Tibial nerve (tissue), 4 donors: Measurements from ENCODE around the gene CPNE7. TPM values are rescaled to one million over a fixed set of nuclear protein-coding genes. Genes with fewer than 3 reads are reported as not detected.
"Not testable (repeated sequence)": the region's sequence is repeated elsewhere in the genome, so short reads cannot be mapped to it uniquely, and the experiment has no call there.

ENCODE experiments used
- DNase-seq, 2 donors: peaks; one replicate each; pipeline ENCODE4 v3.0.0-alpha.2; 2019; ENCODE audit warnings: low spot score in 2 of 2
- H3K27ac ChIP-seq, 4 donors: fragments of 200-600 bp; sonication (generic) in 3 of 4; one replicate each; pipeline ENCODE4 v1.5.1; 2017 to 2019; ENCODE audit warnings: mild to moderate bottlenecking in 1 of 4
- H3K27me3 ChIP-seq, 2 donors: fragments of 200-600 bp; sonication (generic) in 1 of 2; one replicate each; pipeline versions ENCODE4 v1.5.1 to v1.6.0; 2017 to 2019
- H3K36me3 ChIP-seq, 3 donors: fragments of 200-600 bp; sonication (generic); one replicate each; pipeline ENCODE4 v1.5.1; 2018 to 2019
- H3K4me1 ChIP-seq, 4 donors: fragments of 200-600 bp; sonication (generic) in 3 of 4; one replicate each; pipeline ENCODE4 v1.5.1; 2017 to 2019
- H3K4me3 ChIP-seq, 4 donors: fragments of 200-600 bp; sonication (generic) in 3 of 4; one replicate each; pipeline ENCODE4 v1.5.1; 2017 to 2019; ENCODE audit warnings: mild to moderate bottlenecking in 1 of 4, moderate library complexity in 1 of 4
- H3K9me3 ChIP-seq, 4 donors: fragments of 200-600 bp; sonication (generic) in 3 of 4; one replicate each; pipeline ENCODE4 v1.5.1; 2017 to 2019
- CTCF ChIP-seq, 5 experiments: fragments of 200-600 bp in 3 of 5; fragments of 450-650 bp in 2 of 5; sonication (generic) in 3 of 5; IDR thresholded peaks; one replicate each; pipeline ENCODE4 v1.5.1; 2016 to 2019; ENCODE audit warnings: antibody characterized with exemption in 5 of 5, mild to moderate bottlenecking in 3 of 5, moderate library complexity in 2 of 5
- EP300 ChIP-seq, 2 donors: sonication (generic); formaldehyde crosslinking; IDR thresholded peaks; one replicate each; pipeline ENCODE4 v1.6.1; 2017; ENCODE audit warnings: antibody characterized with exemption in 2 of 2, mild to moderate bottlenecking in 1 of 2
- POLR2A ChIP-seq, 2 donors: fragments of 450-650 bp; IDR thresholded peaks; one replicate each; pipeline ENCODE4 v1.6.1; 2017; ENCODE audit warnings: antibody characterized with exemption in 2 of 2, mild to moderate bottlenecking in 2 of 2, moderate library complexity in 2 of 2
- WGBS, 2 donors: methylation state at CpG; one replicate each; pipeline ENCODE4 v1.1.5; 2018; 5-methylcytosine and 5-hydroxymethylcytosine counted together
- total RNA-seq, 4 donors: library from RNA; depleted of rRNA; stranded (reverse); fragments of >200 nt; gene quantifications; one replicate each; pipeline ENCODE4 v1.1.0, GENCODE V29; 2016

CPNE7 gene
- total RNA-seq, 4 donors from 2014 or later: 0.90 to 10.0 (median 4.2) TPM; not detected in 1

- Histone ChIP-seq H3K27me3 (no peaks in the 10 kb centered on the region), H3K4me3 (no peak overlapping the region), H3K9me3 (no peaks in the 10 kb centered on the region), H3K4me1 (no peaks in the 10 kb centered on the region), H3K27ac (no peak overlapping the region), H3K36me3 (no peaks in the 10 kb centered on the region)
- TF ChIP-seq POLR2A (IDR thresholded peaks at IDR 0.05) (no peak), CTCF (IDR thresholded peaks at IDR 0.05) (no peak), EP300 (IDR thresholded peaks at IDR 0.05) (no peak)
- 55 to 84% methylated on average over 4 to 7 of the region's 7 CpGs for WGBS, 2 donors
- DNase-seq: no peak
These were observed 10.7 kb downstream of the CPNE7 start for GRCh38 chr16:89586218-89586617.

GRCh38 chr16:89586853-89587252 lies 11.3 kb downstream of the CPNE7 start:
- H3K9me3 ChIP-seq: no peaks in the 10 kb centered on the region
- H3K36me3 ChIP-seq: no peaks in the 10 kb centered on the region
- H3K4me3 ChIP-seq: no peak overlapping the region
- DNase-seq: no peak
- no peaks in the 10 kb centered on the region for H3K4me1 ChIP-seq
- no peak for TF ChIP-seq CTCF (IDR thresholded peaks at IDR 0.05)
- WGBS, 2 donors: 65 to 74% methylated on average over 7 to 11 of the region's 25 CpGs
- H3K27me3 ChIP-seq: no peaks in the 10 kb centered on the region
- no peak overlapping the region for H3K27ac ChIP-seq

- H3K9me3 ChIP-seq, H3K4me3 ChIP-seq, H3K36me3 ChIP-seq, H3K27me3 ChIP-seq, DNase-seq, H3K4me1 ChIP-seq, H3K27ac ChIP-seq: not testable (repeated sequence)
- 86 to 94% methylated on average over 8 to 10 of the region's 36 CpGs for WGBS, 2 donors
These were observed 12.1 kb downstream of the CPNE7 start for GRCh38 chr16:89587676-89588075.

GRCh38 chr16:89588413-89589109 lies 13.0 kb downstream of the CPNE7 start:
- TF ChIP-seq EP300 (IDR thresholded peaks at IDR 0.05) (no peak), POLR2A (IDR thresholded peaks at IDR 0.05) (no peak), CTCF (IDR thresholded peaks at IDR 0.05) (no peak)
- no peaks in the 10 kb centered on the region for H3K9me3 ChIP-seq
- no peak for DNase-seq
- H3K27me3 ChIP-seq: no peaks in the 10 kb centered on the region
- WGBS, 2 donors: 93 to 96% methylated on average over 25 to 26 of the region's 26 CpGs
- no peaks in the 10 kb centered on the region for H3K4me1 ChIP-seq
- no peaks in the 10 kb centered on the region for H3K36me3 ChIP-seq
- no peak overlapping the region for H3K4me3 ChIP-seq
- no peak overlapping the region for H3K27ac ChIP-seq

GRCh38 chr16:89589241-89589926 lies 13.8 kb downstream of the CPNE7 start:
- Histone ChIP-seq H3K27me3 (no peaks in the 10 kb centered on the region), H3K4me1 (no peaks in the 10 kb centered on the region), H3K4me3 (no peak overlapping the region), H3K27ac (no peak overlapping the region), H3K36me3 (no peaks in the 10 kb centered on the region), H3K9me3 (no peaks in the 10 kb centered on the region)
- 84 to 89% methylated on average over 17 to 19 of the region's 21 CpGs for WGBS, 2 donors
- no peak for DNase-seq
- TF ChIP-seq POLR2A (IDR thresholded peaks at IDR 0.05): no peak
- TF ChIP-seq EP300 (IDR thresholded peaks at IDR 0.05): no peak
- no peak for TF ChIP-seq CTCF (IDR thresholded peaks at IDR 0.05)
